MG63 (cell line): ENCODE data around the gene HSPB9. TPM values are rescaled to one million over a fixed set of nuclear protein-coding genes. Genes with fewer than 3 reads are reported as not detected.

ENCODE experiments used
- DNase-seq: peaks from one replicate; pipeline ENCODE4 v3.0.0-alpha.2; 2020
- H3K27me3 ChIP-seq: fragments of 250-450 bp; sonication (Bioruptor Pico); 2 replicates; pipeline ENCODE4 v1.5.1; 2020; ENCODE audit warnings: mild to moderate bottlenecking, moderate library complexity
- H3K36me3 ChIP-seq: fragments of 250-450 bp; sonication (Bioruptor Pico); 2 replicates; pipeline ENCODE4 v1.5.1; 2020; ENCODE audit warnings: mild to moderate bottlenecking, moderate library complexity
- H3K4me3 ChIP-seq: fragments of 250-450 bp; sonication (Bioruptor Pico); 2 replicates; pipeline ENCODE4 v1.5.1; 2020; ENCODE audit warnings: mild to moderate bottlenecking, moderate library complexity
- H3K9me3 ChIP-seq: fragments of 250-450 bp; sonication (Bioruptor Pico); 2 replicates; pipeline ENCODE4 v1.5.1; 2020; ENCODE audit warnings: mild to moderate bottlenecking, moderate library complexity
- total RNA-seq: library from RNA; depleted of rRNA; stranded (reverse); fragments of >200 nt; shearing (Covaris generic); gene quantifications from 2 replicates; pipeline ENCODE4 v1.2.3, GENCODE V29; 2014; ENCODE audit warnings: low replicate concordance; rRNA removed

Gene HSPB9
- not detected in 2 replicates for total RNA-seq

- Histone ChIP-seq H3K36me3 (peaks cover 60% of the 10 kb centered on the region), H3K9me3 (no peaks in the 10 kb centered on the region), H3K4me3 (no peak within 1 kb of the TSS), H3K27me3 (no peaks in the 10 kb centered on the region)
- no peak for DNase-seq
Observed at GRCh38 chr17:42122371-42123303, at the start of gene HSPB9. Gene HSPB9, plus strand, starts transcription at chr17:42122804. Its CDS starts 47 bp downstream, at chr17:42122851.

GRCh38 chr17:42075789-42076188 is 46.8 kb upstream of the HSPB9 start:
- H3K9me3 ChIP-seq: no peaks in the 10 kb centered on the region
- no peaks in the 10 kb centered on the region for H3K36me3 ChIP-seq
- no peak for DNase-seq
- H3K27me3 ChIP-seq: no peaks in the 10 kb centered on the region
- H3K4me3 ChIP-seq: no peak overlapping the region

- Histone ChIP-seq H3K9me3 (no peaks in the 10 kb centered on the region), H3K4me3 (no peak overlapping the region), H3K36me3 (no peaks in the 10 kb centered on the region), H3K27me3 (no peaks in the 10 kb centered on the region)
- DNase-seq: no peak
Observed at GRCh38 chr17:42076797-42077559, 45.6 kb upstream of the HSPB9 start.

- Histone ChIP-seq H3K36me3 (no peaks in the 10 kb centered on the region), H3K4me3 (no peak overlapping the region), H3K9me3 (no peaks in the 10 kb centered on the region), H3K27me3 (no peaks in the 10 kb centered on the region)
- DNase-seq: no peak
Observed at GRCh38 chr17:42077755-42078154, 44.8 kb upstream of the HSPB9 start.

GRCh38 chr17:42078396-42079043 is 44.1 kb upstream of the HSPB9 start:
- DNase-seq: no peak
- H3K27me3 ChIP-seq: no peaks in the 10 kb centered on the region
- no peak overlapping the region for H3K4me3 ChIP-seq
- H3K9me3 ChIP-seq: no peaks in the 10 kb centered on the region
- H3K36me3 ChIP-seq: no peaks in the 10 kb centered on the region

- H3K9me3 ChIP-seq: no peaks in the 10 kb centered on the region
- no peak overlapping the region for H3K4me3 ChIP-seq
- H3K36me3 ChIP-seq: no peaks in the 10 kb centered on the region
- DNase-seq: no peak
- no peaks in the 10 kb centered on the region for H3K27me3 ChIP-seq
Observed at GRCh38 chr17:42079541-42079940, 43.1 kb upstream of the HSPB9 start.

- no peaks in the 10 kb centered on the region for H3K27me3 ChIP-seq
- H3K4me3 ChIP-seq: no peak overlapping the region
- H3K9me3 ChIP-seq: no peaks in the 10 kb centered on the region
- DNase-seq: no peak
- no peaks in the 10 kb centered on the region for H3K36me3 ChIP-seq
Observed at GRCh38 chr17:42081516-42082129, 41.0 kb upstream of the HSPB9 start.

GRCh38 chr17:42087042-42087701 is 35.4 kb upstream of the HSPB9 start:
- no peak overlapping the region for H3K4me3 ChIP-seq
- H3K36me3 ChIP-seq: no peaks in the 10 kb centered on the region
- no peaks in the 10 kb centered on the region; the same call in 1 of the 2 replicates for H3K27me3 ChIP-seq
- DNase-seq: no peak
- H3K9me3 ChIP-seq: no peaks in the 10 kb centered on the region

- DNase-seq: no peak
- Histone ChIP-seq H3K4me3 (no peak overlapping the region), H3K9me3 (no peaks in the 10 kb centered on the region), H3K27me3 (no peaks in the 10 kb centered on the region; the same call in 1 of the 2 replicates), H3K36me3 (no peaks in the 10 kb centered on the region)
Observed at GRCh38 chr17:42087736-42088705, 34.6 kb upstream of the HSPB9 start.

GRCh38 chr17:42088736-42089135 is 33.9 kb upstream of the HSPB9 start:
- no peak for DNase-seq
- H3K9me3 ChIP-seq: no peaks in the 10 kb centered on the region
- no peaks in the 10 kb centered on the region; the same call in 1 of the 2 replicates for H3K27me3 ChIP-seq
- no peaks in the 10 kb centered on the region for H3K36me3 ChIP-seq
- no peak overlapping the region for H3K4me3 ChIP-seq

GRCh38 chr17:42090964-42091790 is 31.4 kb upstream of the HSPB9 start:
- H3K36me3 ChIP-seq: no peaks in the 10 kb centered on the region

GRCh38 chr17:42092939-42093338 is 29.7 kb upstream of the HSPB9 start:
- no peak for DNase-seq
- Histone ChIP-seq H3K4me3 (no peak overlapping the region), H3K27me3 (no peaks in the 10 kb centered on the region; the same call in 1 of the 2 replicates), H3K9me3 (no peaks in the 10 kb centered on the region), H3K36me3 (no peaks in the 10 kb centered on the region)

More at GRCh38 chr17:42090964-42091790, 31.4 kb upstream of the HSPB9 start:
- Histone ChIP-seq H3K9me3 (no peaks in the 10 kb centered on the region), H3K27me3 (no peaks in the 10 kb centered on the region; the same call in 1 of the 2 replicates), H3K4me3 (no peak overlapping the region)
- no peak for DNase-seq

GRCh38 chr17:42094375-42095069 is 28.1 kb upstream of the HSPB9 start:
- DNase-seq: no peak
- Histone ChIP-seq H3K9me3 (no peaks in the 10 kb centered on the region), H3K36me3 (no peaks in the 10 kb centered on the region), H3K4me3 (no peak overlapping the region), H3K27me3 (no peaks in the 10 kb centered on the region)
